Uterus (tissue), 4 donors: ENCODE measurements around the gene DGKI. TPM values are rescaled to one million over a fixed set of nuclear protein-coding genes. Genes with fewer than 3 reads are reported as not detected.

ENCODE experiments used
- DNase-seq, 2 donors: peaks; one replicate each; pipeline ENCODE4 v3.0.0-alpha.2; 2019 to 2020
- H3K27ac ChIP-seq, 2 donors: fragments of 200-600 bp; sonication (generic); 1 replicate in 1 of 2; 2 replicates in 1 of 2; pipeline ENCODE4 v1.5.1; 2016 to 2018
- H3K27me3 ChIP-seq, 2 donors: fragments of 200-600 bp; sonication (generic); one replicate each; pipeline ENCODE4 v1.5.1; 2018 to 2019; ENCODE audit warnings: control low read depth in 1 of 2
- H3K36me3 ChIP-seq, 2 donors: fragments of 200-600 bp; sonication (generic); one replicate each; pipeline ENCODE4 v1.5.1; 2019; ENCODE audit warnings: control low read depth in 1 of 2
- H3K4me1 ChIP-seq, 2 donors: fragments of 200-600 bp; sonication (generic); one replicate each; pipeline ENCODE4 v1.5.1; 2018 to 2019; ENCODE audit warnings: control low read depth in 1 of 2
- H3K4me3 ChIP-seq, 2 donors: fragments of 200-600 bp; sonication (generic); 1 replicate in 1 of 2; 2 replicates in 1 of 2; pipeline ENCODE4 v1.5.1; 2018 to 2019; ENCODE audit warnings: mild to moderate bottlenecking in 1 of 2
- H3K9me3 ChIP-seq, 2 donors: fragments of 200-600 bp; sonication (generic); one replicate each; pipeline ENCODE4 v1.5.1; 2019; ENCODE audit warnings: control low read depth in 1 of 2
- CTCF ChIP-seq, 4 experiments: fragments of 200-600 bp in 2 of 4; fragments of 450-650 bp in 2 of 4; sonication (generic) in 2 of 4; IDR thresholded peaks; one replicate each; pipeline ENCODE4 v1.5.1; 2016 to 2019; ENCODE audit warnings: antibody characterized with exemption in 4 of 4, mild to moderate bottlenecking in 2 of 4, moderate library complexity in 1 of 4
- POLR2A ChIP-seq, 2 donors: fragments of 450-650 bp; IDR thresholded peaks; one replicate each; pipeline ENCODE4 v1.6.1; 2016; ENCODE audit warnings: antibody characterized with exemption in 2 of 2, mild to moderate bottlenecking in 1 of 2, moderate library complexity in 1 of 2
- intact Hi-C: fragments of 100-400 bp; cut with DNase I; formaldehyde crosslinking; loops from one replicate; pipeline ENCODE4 v1.15.1; 2023; ENCODE audit warnings: low total_unique reads
- total RNA-seq, 4 donors: library from RNA; depleted of rRNA in 3 of 4; stranded (reverse); fragments of >200 nt in 3 of 4; gene quantifications; one replicate each; pipeline versions ENCODE4 v1.1.0 to v1.2.4, GENCODE V29; 2014 to 2023
- donor health status: DM: yes; HTN: yes; CAD: no.

DGKI gene
- total RNA-seq, 4 donors from 2014 or later: 1.0 to 8.5 (median 4.1) TPM

DNA sequence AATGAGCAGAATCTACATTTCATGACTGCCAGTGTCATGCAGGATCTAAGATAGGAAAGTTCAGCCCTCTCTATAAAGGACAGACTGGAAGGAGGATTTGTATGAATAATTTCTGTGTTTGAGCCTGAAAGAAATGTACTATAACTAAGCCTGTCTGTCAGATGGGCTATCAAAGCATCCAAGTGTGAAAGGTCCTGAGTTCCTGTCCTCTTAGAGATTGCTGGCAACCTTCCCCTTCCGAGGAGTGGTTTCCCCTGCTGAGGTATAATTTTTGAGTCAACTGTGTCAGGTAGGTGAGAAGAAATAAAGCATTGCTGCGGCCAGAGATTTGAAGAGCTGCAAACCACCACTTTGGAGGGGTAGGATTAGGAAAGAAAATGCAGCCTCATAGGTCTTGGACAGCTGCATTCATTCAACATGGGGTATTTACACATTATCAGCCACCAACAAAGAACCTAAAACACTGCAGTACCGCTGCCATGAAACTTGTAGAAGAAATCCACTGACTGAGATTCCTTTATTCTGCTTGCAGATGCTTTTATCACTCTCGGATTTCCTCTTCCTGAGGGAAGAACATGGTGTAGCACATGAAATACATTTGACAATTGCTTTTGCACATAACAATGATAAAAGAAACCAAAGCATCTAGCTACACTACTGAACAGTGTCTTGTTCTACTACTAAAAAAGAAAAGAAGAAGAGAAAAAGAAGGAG is 189.1 kb downstream of the DGKI start:
- no peak overlapping the region for H3K27ac ChIP-seq
- no peak for TF ChIP-seq POLR2A (IDR thresholded peaks at IDR 0.05)
- TF ChIP-seq CTCF (IDR thresholded peaks at IDR 0.05): no peak
- intact Hi-C loops: loop anchor here (10.0 kb wide), 1 partner anchor 237 kb away; no protein-coding TSS in a partner anchor
- no peak overlapping the region for H3K4me3 ChIP-seq
- H3K9me3 ChIP-seq: no peaks in the 10 kb centered on the region
- no peaks in the 10 kb centered on the region for H3K27me3 ChIP-seq
- no peaks in the 10 kb centered on the region for H3K36me3 ChIP-seq
- no peaks in the 10 kb centered on the region for H3K4me1 ChIP-seq
- no peak for DNase-seq

DNA sequence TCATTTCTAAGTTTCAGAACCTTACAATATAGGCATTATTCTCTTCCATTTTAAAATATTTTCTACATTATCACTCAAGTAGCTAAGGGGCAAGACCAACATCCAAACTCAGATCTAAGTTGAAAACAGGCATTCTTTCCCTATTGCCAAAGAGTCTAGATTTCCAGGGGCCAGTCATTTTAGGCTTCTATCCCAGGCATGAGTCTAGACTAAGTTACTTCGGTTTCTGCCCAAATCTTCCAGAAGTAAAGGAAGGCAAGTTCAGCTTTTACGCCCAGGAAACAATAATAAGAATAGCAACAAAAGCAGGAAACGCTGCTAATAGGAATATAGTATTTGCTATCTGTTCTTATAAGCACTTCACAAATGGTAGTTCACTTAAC is 189.9 kb downstream of the DGKI start:
- Histone ChIP-seq H3K27me3 (no peaks in the 10 kb centered on the region), H3K4me3 (no peak overlapping the region), H3K4me1 (no peaks in the 10 kb centered on the region), H3K36me3 (no peaks in the 10 kb centered on the region), H3K27ac (no peak overlapping the region), H3K9me3 (no peaks in the 10 kb centered on the region)
- no peak for TF ChIP-seq POLR2A (IDR thresholded peaks at IDR 0.05)
- no peak for TF ChIP-seq CTCF (IDR thresholded peaks at IDR 0.05)
- intact Hi-C loops: loop anchor here (10.0 kb wide), 1 partner anchor 238 kb away; no protein-coding TSS in a partner anchor
- no peak for DNase-seq

- no peaks in the 10 kb centered on the region for H3K36me3 ChIP-seq
- TF ChIP-seq POLR2A (IDR thresholded peaks at IDR 0.05) (no peak), CTCF (IDR thresholded peaks at IDR 0.05) (peak; percentile 71 to 85 (median 77))
- intact Hi-C loops: loop anchor here (10.0 kb wide), 1 partner anchor 238 kb away; no protein-coding TSS in a partner anchor
- no peaks in the 10 kb centered on the region for H3K9me3 ChIP-seq
- H3K27ac ChIP-seq: no peak overlapping the region
- H3K4me1 ChIP-seq: no peaks in the 10 kb centered on the region
- H3K4me3 ChIP-seq: no peak overlapping the region
- DNase-seq: peak; percentile 78 to 80
- no peaks in the 10 kb centered on the region for H3K27me3 ChIP-seq
Measured at GRCh38 chr7:137656227-137656849, 190.4 kb downstream of the DGKI start.

DNA sequence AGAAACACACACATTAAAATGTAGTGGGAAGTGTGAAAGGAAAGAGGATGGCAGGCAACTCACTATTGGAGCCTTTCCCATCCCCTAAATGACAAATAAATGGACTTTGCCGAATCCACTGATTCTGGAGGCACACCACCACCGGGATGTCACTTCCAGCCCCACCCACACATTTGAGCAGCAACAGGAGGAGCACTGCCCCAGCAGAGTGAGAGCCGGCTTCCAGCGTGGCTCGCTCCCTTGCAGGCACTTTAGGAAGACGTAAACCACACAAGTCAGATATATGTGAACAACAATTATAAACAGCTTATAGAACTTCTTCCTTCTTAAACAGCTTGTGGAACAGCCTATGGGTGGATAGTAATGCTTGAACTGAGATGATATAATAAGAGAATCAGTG is 191.0 kb downstream of the DGKI start:
- Histone ChIP-seq H3K4me1 (no peaks in the 10 kb centered on the region), H3K27me3 (no peaks in the 10 kb centered on the region), H3K4me3 (no peak overlapping the region), H3K9me3 (no peaks in the 10 kb centered on the region), H3K36me3 (no peaks in the 10 kb centered on the region), H3K27ac (no peak overlapping the region)
- intact Hi-C loops: loop anchor here (10.0 kb wide), 1 partner anchor 239 kb away; no protein-coding TSS in a partner anchor
- TF ChIP-seq POLR2A (IDR thresholded peaks at IDR 0.05) (no peak), CTCF (IDR thresholded peaks at IDR 0.05) (no peak)
- DNase-seq: no peak

GRCh38 chr7:137652721-137653120 is 194.1 kb downstream of the DGKI start:
- no peaks in the 10 kb centered on the region for H3K36me3 ChIP-seq
- intact Hi-C loops: loop anchor here (10.0 kb wide), 1 partner anchor 242 kb away; no protein-coding TSS in a partner anchor
- no peaks in the 10 kb centered on the region for H3K9me3 ChIP-seq
- TF ChIP-seq POLR2A (IDR thresholded peaks at IDR 0.05): no peak
- TF ChIP-seq CTCF (IDR thresholded peaks at IDR 0.05): no peak
- no peak overlapping the region for H3K27ac ChIP-seq
- no peak overlapping the region for H3K4me3 ChIP-seq
- H3K4me1 ChIP-seq: no peaks in the 10 kb centered on the region
- no peaks in the 10 kb centered on the region for H3K27me3 ChIP-seq
- no peak for DNase-seq
